Measurements from ENCODE around the gene DCST2.
"Not testable (repeated sequence)": the region's sequence is repeated elsewhere in the genome, so short reads cannot be mapped to it uniquely, and the experiment has no call there.

The DCST2 gene

DNA sequence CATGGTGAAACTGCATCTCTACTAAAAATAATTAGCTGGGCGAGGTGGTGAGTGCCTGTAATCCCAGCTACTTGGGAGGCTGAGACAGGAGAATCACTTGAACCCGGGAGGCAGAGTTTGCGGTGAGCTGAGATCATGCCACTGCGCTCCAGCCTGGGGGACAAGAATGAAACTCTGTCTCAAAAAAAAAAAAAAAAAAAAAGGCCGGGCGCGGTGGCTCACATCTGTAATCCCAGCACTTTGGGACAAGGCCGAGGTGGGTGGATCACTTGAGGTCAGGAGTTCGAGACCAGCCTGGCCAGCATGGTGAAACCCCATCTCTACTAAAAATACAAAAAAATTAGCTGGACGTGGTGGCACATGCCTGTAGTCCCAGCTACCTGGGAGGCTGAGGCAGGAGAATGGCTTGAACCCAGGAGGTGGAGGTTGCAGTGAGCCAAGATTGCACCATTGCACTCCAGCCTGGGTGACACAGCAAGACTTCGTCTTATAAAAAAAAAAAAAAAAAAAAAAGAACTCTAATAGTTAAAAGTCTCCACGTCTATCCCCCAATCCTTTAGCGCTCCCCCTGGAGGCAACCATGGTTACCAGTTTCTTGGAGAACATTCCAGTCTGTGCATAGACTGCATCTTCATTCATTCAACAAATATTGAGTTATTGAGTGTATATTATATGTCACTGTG lies 38.1 kb downstream of the DCST2 start:
- not testable (repeated sequence) for ATAC-seq

DNA sequence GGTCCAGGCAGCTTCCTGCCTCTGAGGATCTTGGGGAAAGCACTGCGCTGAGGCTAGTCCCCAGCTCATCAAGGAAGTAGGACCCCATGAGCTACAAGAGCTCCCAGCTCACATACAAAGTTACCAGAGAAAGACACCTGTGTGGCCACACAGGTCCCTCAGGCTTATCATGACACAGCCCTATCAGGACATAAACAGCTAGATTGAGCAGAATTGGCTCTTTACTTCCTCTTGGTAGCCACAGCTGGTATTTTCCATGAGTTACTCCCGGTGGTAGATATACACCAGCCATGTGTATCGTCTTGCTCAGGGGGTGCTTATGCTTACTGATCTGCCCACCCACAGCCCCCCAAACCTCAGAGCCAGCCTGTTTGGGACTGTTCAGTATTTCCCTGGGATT lies 39.0 kb downstream of the DCST2 start:
- no peak for ATAC-seq

DNA sequence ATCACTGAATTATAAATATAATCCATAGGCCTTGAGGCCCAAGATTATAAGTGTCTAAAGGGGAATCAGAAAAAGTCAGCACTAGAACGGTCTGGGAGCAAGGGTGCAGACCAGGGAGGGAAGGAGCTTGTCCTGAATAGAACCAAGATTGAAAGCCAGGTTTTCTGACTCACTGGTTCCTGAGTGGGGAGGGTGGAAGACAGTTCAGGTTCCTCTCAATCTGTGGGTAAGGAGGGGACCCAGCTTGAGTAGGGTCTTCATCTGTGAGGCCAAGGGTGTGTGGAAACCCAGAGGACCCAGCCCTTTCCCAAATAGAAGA lies 39.4 kb downstream of the DCST2 start:
- no peak for ATAC-seq

DNA sequence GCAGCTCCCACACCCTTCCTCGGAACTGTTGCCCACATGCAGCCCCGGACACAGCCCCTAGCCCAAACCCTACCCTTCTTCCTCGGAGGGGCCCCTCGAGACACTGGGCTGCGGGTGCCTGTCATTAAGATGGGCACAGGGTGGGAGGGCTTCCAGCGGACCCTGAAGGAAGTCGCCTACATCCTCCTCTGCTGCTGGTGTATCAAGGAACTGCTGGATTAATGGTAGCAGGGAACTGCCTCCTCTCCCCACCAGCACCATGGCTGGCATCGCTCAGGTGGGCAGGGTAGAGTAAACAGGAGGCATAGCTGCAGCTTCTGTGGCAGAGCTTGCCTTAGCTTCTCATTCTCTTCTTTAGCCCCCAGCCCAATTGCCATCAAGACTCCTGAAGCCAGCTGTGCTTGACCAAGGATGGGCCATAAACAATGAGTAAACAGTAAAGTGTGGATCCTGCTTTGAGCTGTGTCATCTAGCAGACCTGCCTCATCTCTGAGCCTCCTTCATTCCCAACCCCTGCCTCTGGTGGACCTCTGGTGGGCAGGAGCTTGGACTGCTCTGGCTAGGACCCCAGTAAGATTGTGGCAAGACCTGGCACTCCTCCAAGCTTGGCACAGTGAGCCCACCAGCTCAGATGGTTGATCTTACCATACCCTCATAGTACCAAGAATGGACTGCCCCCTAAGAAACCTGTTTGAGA lies 39.9 kb downstream of the DCST2 start, which contains the start of gene LENEP:
Gene LENEP, plus strand, starts transcription at position 15 of the 697 bp plus-strand sequence. Its CDS starts 22 bp downstream, at position 37.
- ATAC-seq: no peak

DNA sequence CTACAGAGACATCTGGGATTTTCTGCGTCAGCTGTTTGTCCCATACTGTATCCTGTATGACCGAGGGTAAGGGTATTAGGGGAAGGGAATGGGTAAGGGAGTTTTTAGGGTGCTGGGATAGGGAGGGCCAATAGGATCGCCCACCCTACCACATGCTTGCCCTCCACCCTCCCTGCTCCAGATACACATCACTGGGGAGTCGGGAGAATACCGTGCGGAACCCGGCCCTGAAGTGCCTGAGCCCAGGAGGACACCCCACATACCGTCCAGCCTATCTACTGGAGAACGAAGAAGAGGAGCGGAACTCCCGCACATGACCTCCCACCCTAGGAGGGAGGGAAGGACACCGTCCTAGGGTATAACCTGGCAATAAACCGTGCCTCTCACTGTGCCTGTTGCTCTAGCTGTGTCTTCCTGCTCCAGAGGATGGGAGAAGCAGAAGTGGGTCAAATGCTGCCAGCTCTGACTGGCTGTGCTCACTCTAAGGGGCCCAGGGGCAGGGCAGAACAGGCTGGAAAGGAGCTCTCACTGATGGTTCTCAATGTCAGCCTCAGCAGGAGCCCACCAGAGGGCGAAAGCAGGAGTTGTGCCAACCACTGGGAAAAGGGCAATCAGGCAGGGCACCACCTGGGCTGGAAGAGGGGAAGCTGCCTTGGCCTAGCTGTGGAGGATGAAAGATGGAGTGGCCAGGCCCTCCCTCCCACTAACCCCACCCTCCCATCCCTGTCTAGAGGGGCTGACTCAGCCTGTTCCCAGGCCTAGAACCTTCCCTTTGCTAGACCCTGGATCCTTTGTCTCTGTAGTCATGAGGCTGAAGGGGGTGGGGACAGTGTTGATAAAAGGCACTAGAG lies 40.6 kb downstream of the DCST2 start:
- ATAC-seq: no peak

DNA sequence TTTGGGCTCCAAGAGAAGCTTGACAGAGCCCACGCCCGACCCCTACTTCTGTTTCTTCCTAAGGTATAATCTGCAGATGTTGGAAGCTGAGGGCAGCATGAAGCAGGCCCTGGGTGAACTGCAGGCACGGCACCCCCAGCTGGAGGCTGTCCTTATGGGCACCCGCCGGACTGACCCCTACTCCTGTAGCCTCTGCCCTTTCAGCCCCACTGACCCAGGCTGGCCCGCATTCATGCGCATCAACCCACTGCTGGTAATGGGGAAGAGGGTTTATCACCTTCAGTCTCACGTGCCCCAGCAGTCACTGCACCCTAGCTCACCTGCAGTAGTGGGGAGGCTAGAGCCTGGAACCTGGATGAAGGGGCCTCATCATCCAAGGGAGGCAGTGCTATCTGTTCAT lies 43.3 kb downstream of the DCST2 start:
- ATAC-seq: no peak

DNA sequence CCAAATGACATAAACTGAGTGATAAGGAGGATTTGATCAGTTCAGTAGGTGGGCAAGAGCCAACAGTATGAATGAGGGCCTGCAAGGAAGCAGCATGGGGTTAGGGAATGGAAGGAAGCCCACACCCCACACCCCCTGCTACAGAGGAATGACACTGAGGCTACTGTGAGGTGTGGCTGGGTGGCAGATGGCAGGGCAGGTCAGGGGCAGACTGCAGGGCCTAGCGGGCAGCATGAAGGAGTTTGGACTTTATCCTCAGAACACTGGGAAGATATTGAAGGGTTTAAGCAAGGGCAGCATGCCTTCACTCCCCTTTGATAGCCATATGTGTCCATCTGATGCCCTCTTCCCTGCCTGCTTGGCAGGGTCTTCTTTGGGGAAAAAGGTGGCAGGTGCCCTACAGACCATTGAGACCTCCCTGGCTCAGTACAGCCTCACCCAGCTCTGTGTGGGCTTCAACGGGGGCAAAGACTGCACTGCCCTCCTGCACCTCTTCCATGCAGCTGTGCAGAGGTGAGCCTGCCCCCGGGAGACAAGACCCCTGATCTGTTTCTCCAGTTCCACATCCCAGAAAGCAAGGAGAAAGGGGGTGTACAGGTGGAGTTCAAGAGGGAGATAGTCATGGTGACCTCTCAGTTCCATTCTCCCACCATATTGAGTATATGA lies 44.3 kb downstream of the DCST2 start:
- ATAC-seq: no peak

DNA sequence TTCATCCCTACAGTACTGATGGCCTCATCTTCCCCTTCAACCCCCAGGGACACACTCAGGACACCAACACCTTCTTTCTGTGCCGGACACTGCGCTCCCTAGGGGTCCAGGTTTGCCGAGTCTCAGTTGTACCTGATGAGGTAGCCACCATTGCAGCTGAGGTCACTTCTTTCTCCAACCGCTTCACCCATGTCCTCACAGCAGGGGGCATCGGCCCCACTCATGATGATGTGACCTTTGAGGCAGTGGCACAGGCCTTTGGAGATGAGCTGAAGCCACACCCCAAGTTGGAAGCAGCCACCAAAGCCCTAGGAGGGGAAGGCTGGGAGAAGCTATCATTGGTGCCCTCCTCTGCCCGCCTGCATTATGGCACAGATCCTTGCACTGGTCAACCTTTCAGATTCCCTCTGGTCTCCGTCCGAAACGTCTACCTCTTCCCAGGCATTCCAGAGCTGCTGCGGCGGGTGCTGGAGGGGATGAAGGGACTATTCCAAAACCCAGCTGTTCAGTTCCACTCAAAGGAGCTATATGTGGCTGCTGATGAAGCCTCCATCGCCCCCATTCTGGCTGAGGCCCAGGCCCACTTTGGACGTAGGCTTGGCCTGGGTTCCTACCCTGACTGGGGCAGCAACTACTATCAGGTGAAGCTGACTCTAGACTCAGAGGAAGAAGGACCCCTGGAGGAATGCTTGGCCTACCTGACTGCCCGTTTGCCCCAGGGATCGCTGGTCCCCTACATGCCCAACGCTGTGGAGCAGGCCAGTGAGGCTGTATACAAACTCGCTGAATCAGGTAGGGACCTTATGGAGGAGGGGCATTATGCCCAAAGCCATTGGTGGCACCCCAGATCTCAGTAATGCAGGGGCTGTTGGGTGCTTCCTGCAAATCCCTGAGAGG lies 45.3 kb downstream of the DCST2 start:
- no peak for ATAC-seq

DNA sequence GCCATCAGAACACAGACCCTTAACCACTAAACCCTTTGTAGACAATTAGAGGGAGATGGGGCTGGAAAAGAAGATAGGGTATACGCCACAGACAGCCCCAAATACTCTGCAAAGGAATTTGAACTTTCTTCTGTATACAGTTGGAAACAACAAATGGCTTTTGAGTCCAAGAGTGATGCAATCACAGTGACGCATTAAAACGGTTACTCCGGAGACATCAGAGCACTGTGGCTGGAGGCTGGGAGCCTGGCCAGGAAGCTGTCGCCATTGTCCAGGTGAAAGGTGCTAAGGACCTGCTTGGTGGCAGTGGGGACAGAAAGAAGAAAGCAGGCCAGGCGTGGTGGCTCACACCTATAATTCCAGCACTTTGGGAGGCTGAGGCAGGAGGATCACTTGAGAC lies 46.3 kb downstream of the DCST2 start:
- no peak for ATAC-seq

DNA sequence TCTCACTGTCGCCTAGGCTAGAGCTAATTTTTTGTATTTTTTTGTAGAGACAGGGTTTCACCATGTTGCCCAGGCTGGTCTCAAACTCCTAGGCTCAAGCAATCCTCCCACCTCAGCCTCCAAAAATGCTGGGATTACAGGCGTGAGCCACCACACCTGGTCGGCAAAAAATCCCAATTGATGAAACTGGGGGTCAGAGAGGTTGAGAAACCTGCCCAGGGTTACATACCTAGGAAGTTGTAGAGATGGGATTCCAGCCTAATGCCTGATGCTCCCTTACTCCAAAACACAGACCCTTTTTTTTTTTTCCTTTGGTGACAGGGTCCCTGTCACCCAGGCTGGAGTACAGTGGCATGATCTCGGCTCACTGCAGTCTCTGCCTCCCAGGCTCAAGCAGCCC lies 46.8 kb downstream of the DCST2 start:
- ATAC-seq: not testable (repeated sequence)

DNA sequence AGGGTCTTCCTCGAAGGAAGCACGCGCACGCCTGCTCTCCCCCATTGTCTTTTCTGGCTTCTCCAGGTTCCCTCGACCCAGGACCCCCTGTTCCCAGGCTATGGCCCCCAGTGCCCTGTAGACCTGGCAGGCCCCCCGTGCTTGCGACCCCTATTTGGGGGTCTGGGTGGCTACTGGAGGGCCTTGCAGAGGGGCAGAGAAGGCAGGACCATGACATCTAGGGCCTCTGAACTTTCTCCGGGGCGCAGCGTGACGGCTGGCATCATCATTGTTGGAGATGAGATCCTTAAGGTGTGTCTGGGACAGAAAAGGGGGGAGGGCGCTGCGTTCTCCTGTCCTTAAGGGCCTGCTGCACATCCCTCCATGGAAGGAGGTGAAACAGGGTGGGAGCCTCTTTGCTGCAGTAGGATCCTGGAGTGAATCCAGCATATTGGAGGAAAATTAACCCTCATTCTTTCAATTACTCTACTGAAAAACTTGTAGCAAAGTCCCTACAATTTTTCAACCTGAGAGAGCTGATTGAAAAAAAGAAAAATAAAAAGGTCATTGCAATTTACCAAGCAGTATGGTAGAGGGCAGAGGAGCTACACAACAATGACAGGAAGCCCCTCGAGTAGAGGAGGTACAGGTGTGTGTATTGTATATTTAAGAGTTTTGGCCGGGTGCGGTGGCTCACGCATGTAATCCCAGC lies 49.7 kb downstream of the DCST2 start:
- ATAC-seq: no peak

DNA sequence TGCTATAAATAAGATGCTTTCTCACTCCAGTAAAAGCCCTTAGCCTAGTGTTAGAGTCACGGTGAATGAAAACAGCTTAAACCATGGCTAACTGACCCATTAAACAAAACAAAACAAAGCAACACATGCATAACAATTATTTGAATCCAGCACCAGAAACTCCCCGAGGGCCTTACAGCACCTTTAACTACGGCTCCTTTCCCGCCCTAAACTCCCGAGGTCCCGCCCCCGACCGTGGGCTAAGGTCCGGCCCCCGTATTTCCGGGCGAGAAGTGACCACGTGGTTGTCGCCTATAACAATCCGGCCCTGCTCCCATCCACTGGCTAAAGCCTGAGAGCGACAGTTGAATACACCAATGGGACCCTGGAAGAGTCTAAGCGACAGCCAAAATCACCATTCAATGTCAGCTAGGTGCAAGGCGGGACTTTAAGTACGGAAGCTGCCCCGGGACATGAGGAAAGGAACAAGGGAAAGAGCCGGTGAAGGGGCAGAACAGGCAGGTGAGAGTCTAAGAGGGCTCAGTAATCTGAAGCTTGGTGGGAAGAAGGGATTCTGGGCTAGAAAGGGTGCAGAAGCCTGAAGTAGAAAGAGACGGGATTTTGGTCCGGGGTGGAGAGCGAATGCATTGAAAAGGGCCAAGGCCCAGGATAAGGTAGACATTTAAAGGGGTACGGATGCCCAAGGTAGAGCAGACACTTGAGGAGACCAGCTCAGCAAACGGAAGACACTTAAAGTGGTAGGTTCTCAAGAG lies 50.5 kb downstream of the DCST2 start, which contains the start of gene FLAD1:
Gene FLAD1, plus strand, starts transcription at position 448 of the 752 bp plus-strand sequence. CDS start 351 bp downstream, outside the sequence.
- peak; percentile 100 for ATAC-seq

DNA sequence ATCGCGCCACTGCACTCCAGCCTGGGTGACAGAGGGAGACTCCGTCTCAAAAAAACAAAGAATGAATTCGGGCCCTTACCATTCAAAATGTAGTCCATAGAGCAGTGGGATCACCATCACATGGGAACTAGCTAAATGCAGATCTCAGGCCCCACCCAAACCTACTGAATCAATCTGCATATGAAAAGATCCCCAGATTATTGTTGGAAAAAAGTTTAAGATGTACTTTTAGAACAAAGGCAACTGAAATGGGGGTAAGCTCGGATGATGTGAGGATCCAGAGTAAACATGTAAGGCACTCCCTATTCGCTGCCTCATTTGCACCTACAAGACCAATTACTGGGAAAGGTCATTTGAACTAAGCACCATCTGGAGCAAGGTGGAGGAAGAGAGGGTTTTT lies 51.2 kb downstream of the DCST2 start:
- no peak for ATAC-seq

DNA sequence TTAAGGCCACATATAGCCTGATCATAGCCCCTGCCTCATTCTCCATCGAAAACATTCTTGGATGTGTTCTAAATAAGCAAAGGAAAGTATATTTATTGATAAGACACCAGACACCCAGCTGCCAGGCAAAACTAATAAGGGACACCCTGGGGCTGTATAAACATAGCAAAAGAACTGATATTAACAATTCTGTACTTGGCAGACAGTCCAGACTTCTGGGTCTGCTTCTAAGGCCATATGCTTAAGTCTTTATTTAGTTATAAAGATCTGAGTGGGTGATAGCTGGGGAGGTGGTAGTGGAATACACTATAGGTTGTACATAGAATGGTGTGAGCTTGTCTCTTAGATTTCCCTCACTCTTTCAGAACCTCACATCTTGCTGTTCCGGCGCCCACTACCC lies 55.2 kb downstream of the DCST2 start:
- ATAC-seq: no peak

DNA sequence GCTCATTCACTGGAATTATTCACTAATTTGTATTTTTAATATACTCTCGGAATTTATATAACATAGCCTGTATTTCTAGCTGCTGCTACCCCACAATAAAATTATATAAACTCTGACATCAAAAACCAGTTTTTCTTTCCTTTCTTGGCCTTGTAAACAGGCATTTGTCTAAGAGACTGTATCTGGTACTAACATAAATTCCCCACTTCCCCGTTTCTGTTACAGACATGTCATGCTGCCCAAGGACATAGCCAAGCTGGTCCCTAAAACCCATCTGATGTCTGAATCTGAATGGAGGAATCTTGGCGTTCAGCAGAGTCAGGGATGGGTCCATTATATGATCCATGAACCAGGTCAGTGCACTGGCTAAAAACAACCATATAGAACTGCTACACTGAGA lies 55.8 kb downstream of the DCST2 start:
- ATAC-seq: not testable (repeated sequence)

DNA sequence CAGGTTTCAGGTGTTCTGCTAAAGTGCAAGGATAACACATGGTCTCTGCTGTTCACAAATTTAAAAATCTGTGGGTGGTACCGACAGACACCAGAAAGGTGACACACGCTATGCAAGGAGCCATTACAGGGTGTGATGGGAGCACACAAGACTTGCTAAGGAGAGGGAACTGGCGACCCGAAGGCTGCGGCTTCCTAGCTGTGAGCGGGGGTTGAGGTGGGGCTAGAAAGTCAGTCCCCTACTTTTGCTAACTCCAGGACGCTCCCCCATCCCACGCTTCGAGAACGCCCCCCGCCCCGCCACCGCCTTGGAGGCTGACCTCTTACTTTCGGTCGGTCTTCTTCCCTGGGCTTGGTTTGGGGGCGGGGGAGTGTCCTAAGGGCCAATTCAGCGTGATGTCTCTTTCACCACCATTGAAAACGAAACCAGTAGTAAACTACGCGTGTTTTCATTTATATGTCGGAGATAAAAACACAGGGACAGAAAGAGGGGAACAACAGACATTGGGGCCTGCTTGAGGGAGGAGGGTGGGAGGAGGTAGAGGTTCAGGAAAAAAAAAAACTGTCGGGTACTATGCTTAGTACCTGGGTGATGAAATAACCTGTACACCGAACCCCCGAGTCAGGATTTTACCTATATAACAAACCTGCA lies 58.0 kb downstream of the DCST2 start:
- peak; percentile 7 to 8 for ATAC-seq

DNA sequence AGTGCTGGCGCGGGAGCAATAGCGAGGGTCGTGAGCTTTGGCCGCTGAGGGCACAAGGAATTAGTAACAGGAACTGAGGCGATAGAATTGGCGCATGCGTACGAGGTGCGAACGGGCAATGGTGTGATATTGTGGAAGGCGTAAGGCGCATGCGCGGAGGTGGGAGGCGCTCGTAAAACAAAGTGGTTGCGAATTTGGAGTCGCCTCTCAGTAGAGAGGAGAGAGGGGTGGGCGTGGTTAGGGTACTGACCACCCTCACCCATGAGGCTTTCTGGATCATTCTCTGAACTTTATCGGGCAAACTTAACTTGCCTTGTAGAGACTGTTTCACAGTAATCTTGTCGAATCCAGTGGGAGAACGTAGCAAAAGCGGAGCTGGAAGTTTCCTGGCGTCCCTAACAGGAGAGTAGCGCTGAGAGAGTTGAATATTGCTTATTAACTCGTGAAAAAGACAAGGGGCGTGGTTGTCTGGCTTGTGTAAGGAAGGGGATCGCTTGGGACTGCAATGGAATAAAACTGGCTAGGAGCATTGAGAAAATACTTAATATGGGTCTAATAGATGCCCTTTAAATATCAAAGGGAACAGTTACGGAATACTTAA lies 58.7 kb downstream of the DCST2 start:
- peak; percentile 46 to 50 for ATAC-seq

DNA sequence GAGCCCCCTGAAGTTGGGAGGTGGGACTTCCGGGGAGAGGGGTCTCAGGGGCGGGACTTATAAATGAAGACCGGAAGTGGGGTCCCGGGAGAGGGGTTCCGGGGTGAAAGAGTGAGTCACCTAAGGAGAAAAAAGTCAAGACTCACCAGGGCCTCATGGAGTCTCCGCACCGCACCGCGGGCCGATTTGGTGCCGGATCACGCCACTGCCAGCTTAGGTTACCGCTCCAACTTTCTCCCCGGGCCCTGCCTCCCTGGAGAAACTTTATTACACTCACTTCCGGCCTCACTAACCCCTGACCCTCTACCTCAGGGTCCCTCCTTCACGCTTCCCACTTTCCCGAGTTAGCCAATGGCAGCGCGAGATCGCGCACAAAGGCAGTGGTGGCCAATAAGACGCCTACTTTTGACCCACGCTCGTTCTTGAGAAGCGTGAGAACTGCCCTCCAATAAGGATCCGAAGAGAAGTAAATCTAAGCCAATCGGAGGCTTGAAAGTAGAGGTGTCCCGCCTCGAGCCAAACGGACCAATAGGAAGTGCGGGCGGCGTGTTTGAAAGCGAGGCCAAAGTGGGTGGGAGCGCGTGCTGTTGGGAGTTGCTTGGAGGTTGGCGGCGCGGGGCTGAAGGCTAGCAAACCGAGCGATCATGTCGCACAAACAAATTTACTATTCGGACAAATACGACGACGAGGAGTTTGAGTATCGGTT lies 59.3 kb downstream of the DCST2 start, which contains the start of gene CKS1B:
Gene CKS1B, plus strand, starts transcription at position 580 of the 706 bp plus-strand sequence. Its CDS starts 65 bp downstream, at position 645.
- peak; percentile 87 to 91 for ATAC-seq
